Ramos (cell line): ENCODE data around the gene UBAC1.

Experiments
- in situ Hi-C: fragments of 300-500 bp; cut with MboI; formaldehyde crosslinking; loops from one replicate; pipeline ENCODE4 v1.14.3; 2022; ENCODE audit warnings: low sequenced_read_pairs; ENCODE audit not compliant: unreplicated experiment

UBAC1 gene

GRCh38 chr9:135887585-135888050, 73.6 kb downstream of the UBAC1 start:
- in situ Hi-C loops = no loop called here

GRCh38 chr9:135887021-135887507, 74.1 kb downstream of the UBAC1 start:
- in situ Hi-C loops = no loop called here

- in situ Hi-C loops = no loop called here
Observed at GRCh38 chr9:135886147-135886981, 74.8 kb downstream of the UBAC1 start.

- in situ Hi-C loops = no loop called here
Observed at GRCh38 chr9:135885100-135885853, 75.9 kb downstream of the UBAC1 start.

GRCh38 chr9:135884328-135885035, 76.7 kb downstream of the UBAC1 start:
- in situ Hi-C loops = no loop called here

GRCh38 chr9:135883410-135884089, 77.6 kb downstream of the UBAC1 start:
- in situ Hi-C loops = no loop called here
